Measurements from ENCODE around the gene TOX3.

DNA sequence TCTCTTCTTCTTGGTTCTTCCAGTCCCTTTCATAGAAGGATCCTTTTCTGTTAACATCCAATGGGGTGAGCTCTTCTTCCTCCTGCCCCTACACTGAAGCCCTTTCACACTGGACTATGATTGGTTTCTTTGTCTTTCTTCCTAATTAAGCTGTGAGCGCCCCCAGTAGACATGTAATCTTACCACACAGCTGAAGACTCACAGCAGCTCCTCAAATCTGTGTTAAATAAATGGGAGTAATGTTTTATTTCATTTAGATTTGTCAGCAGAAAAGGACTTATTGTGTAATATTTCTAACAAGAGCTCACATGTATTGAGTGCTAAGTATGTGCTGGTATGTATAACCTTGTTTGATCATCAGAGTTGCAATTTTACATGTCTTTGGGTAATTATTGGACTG, 55.7 kb downstream of the TOX3 start:
- TF ChIP-seq CTCF (IDR thresholded peaks at IDR 0.05) (no peak), EZH2 (IDR thresholded peaks at IDR 0.05; ENCODE audit: borderline replicate concordance, insufficient read depth, low read depth, low read length, poor library complexity, severe bottlenecking) (no peak)
